CD4-positive, alpha-beta T cell (primary cell): ENCODE data around the gene APOLD1. TPM values are rescaled to one million over a fixed set of nuclear protein-coding genes. Genes with fewer than 3 reads are reported as not detected.
A peak's percentile ranks its signal among the peaks of the same experiment; 100 is the strongest.

Source experiments
- ATAC-seq: fragments of 200-7000 bp; cut with Tn5 transposase; one replicate; pipeline ENCODE4 v1.10.0; 2022; ENCODE audit warnings: mild to moderate bottlenecking; ENCODE audit not compliant: poor library complexity
- CTCF ChIA-PET: fragments of 350-600 bp; sonication (Branson Sonifier 250); formaldehyde crosslinking; loops from one replicate; lab custom pipeline; 2021; ENCODE audit warnings: antibody characterized with exemption, inconsistent platforms; lab: Charles Lee
- POLR2A ChIA-PET: fragments of 350-600 bp; sonication (Branson Sonifier 250); formaldehyde crosslinking; loops from one replicate; lab custom pipeline; 2021; ENCODE audit warnings: antibody characterized with exemption, inconsistent platforms; lab: Charles Lee
- DNase-seq, 14 experiments: peaks; one replicate each; pipeline ENCODE4 v3.0.0-alpha.2; 2013 to 2020; ENCODE audit warnings: mixed read lengths in 2 of 14
- H3K27ac ChIP-seq, 2 donors: one replicate each; pipeline versions ENCODE4 v1.5.1 to v1.7.0; 2013; ENCODE audit warnings: low read length in 2 of 2, low read depth in 1 of 2, mild to moderate bottlenecking in 1 of 2
- H3K27me3 ChIP-seq, 2 experiments: 1 replicate in 1 of 2; 2 replicates in 1 of 2; pipeline versions ENCODE4 v1.6.1 to v1.7.0; 2013; ENCODE audit warnings: low read length in 2 of 2, control low read depth in 1 of 2, mild to moderate bottlenecking in 1 of 2, moderate library complexity in 1 of 2; ENCODE audit not compliant: insufficient read depth in 2 of 2, control insufficient read depth in 1 of 2
- H3K36me3 ChIP-seq: one replicate; pipeline ENCODE4 v1.6.1; 2013; ENCODE audit warnings: low read length, control low read depth; ENCODE audit not compliant: insufficient read depth
- H3K4me1 ChIP-seq: one replicate; pipeline ENCODE4 v1.6.1; 2013; ENCODE audit warnings: low read length, control low read depth; ENCODE audit not compliant: insufficient read depth
- H3K4me3 ChIP-seq: one replicate; pipeline ENCODE4 v1.5.1; 2013; ENCODE audit warnings: mild to moderate bottlenecking, low read length, moderate library complexity
- H3K9me3 ChIP-seq, 2 experiments: 1 replicate in 1 of 2; 2 replicates in 1 of 2; pipeline versions ENCODE4 v1.6.1 to v1.7.0; 2013; ENCODE audit warnings: low read length in 2 of 2, mild to moderate bottlenecking in 2 of 2, control low read depth in 1 of 2, moderate library complexity in 1 of 2; ENCODE audit not compliant: control insufficient read depth in 1 of 2, insufficient read depth in 1 of 2
- H3K27ac Mint-ChIP-seq: one replicate; pipeline ENCODE4 v1.8.0; 2020; ENCODE audit warnings: mixed read lengths
- H3K27me3 Mint-ChIP-seq: one replicate; pipeline ENCODE4 v1.8.0; 2021; ENCODE audit warnings: mixed read lengths
- H3K36me3 Mint-ChIP-seq: one replicate; pipeline ENCODE4 v1.8.0; 2021; ENCODE audit warnings: low read depth, mixed read lengths
- H3K4me1 Mint-ChIP-seq: one replicate; pipeline ENCODE4 v1.8.0; 2021; ENCODE audit warnings: low read depth, mixed read lengths
- H3K4me3 Mint-ChIP-seq: one replicate; pipeline ENCODE4 v1.8.0; 2020; ENCODE audit warnings: mild to moderate bottlenecking, mixed read lengths
- H3K9me3 Mint-ChIP-seq: one replicate; pipeline ENCODE4 v1.8.0; 2020; ENCODE audit warnings: mixed read lengths
- CTCF ChIP-seq: fragments of 200-600 bp; IDR thresholded peaks from one replicate; pipeline ENCODE4 v1.8.0; 2022; ENCODE audit warnings: antibody characterized with exemption, mild to moderate bottlenecking
- intact Hi-C, 2 experiments: fragments of 100-400 bp; cut with DNase I in 1 of 2; cut with micrococcal nuclease in 1 of 2; formaldehyde crosslinking; loops; one replicate each; pipeline versions ENCODE4 v1.15.1 to v1.9.0; 2023 to 2025; cut with DNase I, micrococcal nuclease
- total RNA-seq, 174 experiments: library from RNA in 2 of 174; stranded (reverse) in 2 of 174; gene quantifications; one replicate each; pipeline ENCODE4 v1.2.3 and lab custom pipeline; 2021 to 2026

Gene APOLD1
- total RNA-seq, 2 experiments from 2014 or later: 1.8 to 3.4 TPM

- ChIA-PET POLR2A (interaction anchor here (1.1 kb wide), 1 partner anchor 10 kb away, joined by 3 read pairs; no protein-coding TSS in a partner anchor), CTCF (no interaction called here)
- Mint-ChIP-seq H3K9me3 (no peaks in the 10 kb centered on the region), H3K4me1 (peaks cover 34% of the 10 kb centered on the region), H3K36me3 (peaks cover 45% of the 10 kb centered on the region), H3K27me3 (no peaks in the 10 kb centered on the region), H3K4me3 (no peak overlapping the region), H3K27ac (no peak overlapping the region)
- intact Hi-C loops: loop anchor here (2.0 to 5.0 kb wide), 5 partner anchors 55 to 377 kb away; partner anchors contain the start of gene GPRC5A (in 2 of the 2)
- no peak for DNase-seq
- Histone ChIP-seq H3K27ac (no peak overlapping the region), H3K36me3 (peaks cover 23% of the 10 kb centered on the region), H3K9me3 (no peaks in the 10 kb centered on the region), H3K4me1 (peaks cover 4% of the 10 kb centered on the region), H3K4me3 (no peak overlapping the region), H3K27me3 (no peaks in the 10 kb centered on the region)
- no peak for TF ChIP-seq CTCF
- ATAC-seq: no peak
Observed at GRCh38 chr12:12835378-12836146, 50.1 kb downstream of the APOLD1 start.

- peaks cover 17% of the 10 kb centered on the region for H3K36me3 ChIP-seq
- H3K9me3 Mint-ChIP-seq: no peaks in the 10 kb centered on the region
- H3K27me3 Mint-ChIP-seq: no peaks in the 10 kb centered on the region
- ATAC-seq (no peak), DNase-seq (no peak)
- POLR2A ChIA-PET: interaction anchor here (0.7 to 1.5 kb wide), 4 partner anchors 9 to 120 kb away, joined by 3 to 6 read pairs (median 4); partner anchors contain the start of gene GPRC5A
- H3K27ac Mint-ChIP-seq: peak overlapping the region; percentile 92
- no peaks in the 10 kb centered on the region for H3K9me3 ChIP-seq
- H3K27me3 ChIP-seq: no peaks in the 10 kb centered on the region
- CTCF ChIA-PET: interaction anchor here (0.6 to 1.6 kb wide), 12 partner anchors 10 to 374 kb away, joined by 3 to 9 read pairs (median 4); partner anchors contain the start of gene DDX47
- H3K4me1 Mint-ChIP-seq: peaks cover 34% of the 10 kb centered on the region
- no peak overlapping the region for H3K27ac ChIP-seq
- peaks cover 40% of the 10 kb centered on the region for H3K36me3 Mint-ChIP-seq
- intact Hi-C loops: loop anchor here (2.0 to 5.0 kb wide), 5 partner anchors 54 to 376 kb away; partner anchors contain the start of gene GPRC5A (in 2 of the 2)
- no peak overlapping the region for H3K4me3 ChIP-seq
- peaks cover 4% of the 10 kb centered on the region for H3K4me1 ChIP-seq
- no peak overlapping the region for H3K4me3 Mint-ChIP-seq
- TF ChIP-seq CTCF: no peak
Observed at GRCh38 chr12:12836571-12836970, 51.1 kb downstream of the APOLD1 start.

GRCh38 chr12:12837025-12837812, 51.8 kb downstream of the APOLD1 start:
- no peaks in the 10 kb centered on the region for H3K9me3 ChIP-seq
- Mint-ChIP-seq H3K4me3 (peak overlapping the region; percentile 30), H3K27me3 (no peaks in the 10 kb centered on the region), H3K27ac (peak overlapping the region; percentile 92), H3K4me1 (peaks cover 34% of the 10 kb centered on the region), H3K9me3 (no peaks in the 10 kb centered on the region), H3K36me3 (peaks cover 34% of the 10 kb centered on the region)
- TF ChIP-seq CTCF: peak; percentile 69
- CTCF ChIA-PET: interaction anchor here (0.6 to 1.6 kb wide), 13 partner anchors 10 to 373 kb away, joined by 3 to 9 read pairs (median 4); partner anchors contain the start of gene DDX47
- DNase-seq (peak in 11 of 14 experiments; percentile 5 to 68 (median 36)), ATAC-seq (peak; percentile 72)
- H3K4me1 ChIP-seq: peaks cover 4% of the 10 kb centered on the region
- H3K36me3 ChIP-seq: peaks cover 14% of the 10 kb centered on the region
- intact Hi-C loops: loop anchor here (1.0 to 5.0 kb wide), 7 partner anchors 54 to 375 kb away; partner anchors contain the start of gene GPRC5A (in 2 of the 2)
- H3K27me3 ChIP-seq: no peaks in the 10 kb centered on the region
- POLR2A ChIA-PET: interaction anchor here (0.6 to 1.5 kb wide), 5 partner anchors 9 to 798 kb away, joined by 3 to 6 read pairs (median 3); partner anchors contain the start of gene GPRC5A
- H3K4me3 ChIP-seq: no peak overlapping the region
- H3K27ac ChIP-seq: no peak overlapping the region
